ENCODE measurements around the gene PIGQ.

The PIGQ gene

GRCh38 chr16:534135-534534 is 35.6 kb upstream of the PIGQ start:
- DNase-seq (ENCODE audit: low spot score): no peak

GRCh38 chr16:534856-535445 is 34.8 kb upstream of the PIGQ start:
- no peak for DNase-seq (ENCODE audit: low spot score)

- DNase-seq (ENCODE audit: low spot score): no peak
Measured at GRCh38 chr16:535446-536405, 34.0 kb upstream of the PIGQ start.

GRCh38 chr16:536746-537145 is 33.0 kb upstream of the PIGQ start:
- no peak for DNase-seq (ENCODE audit: low spot score)

GRCh38 chr16:537415-538335 is 32.1 kb upstream of the PIGQ start:
- DNase-seq (ENCODE audit: low spot score): no peak

GRCh38 chr16:539901-540530 is 29.8 kb upstream of the PIGQ start:
- no peak for DNase-seq (ENCODE audit: low spot score)

GRCh38 chr16:540645-541340 is 29.0 kb upstream of the PIGQ start:
- no peak for DNase-seq (ENCODE audit: low spot score)

GRCh38 chr16:543301-544164 is 26.2 kb upstream of the PIGQ start:
- no peak for DNase-seq (ENCODE audit: low spot score)

GRCh38 chr16:544517-544916 is 25.3 kb upstream of the PIGQ start:
- DNase-seq (ENCODE audit: low spot score): no peak

GRCh38 chr16:546909-547770 is 22.6 kb upstream of the PIGQ start:
- peak; percentile 63 for DNase-seq (ENCODE audit: low spot score)

GRCh38 chr16:548586-548985 is 21.2 kb upstream of the PIGQ start:
- no peak for DNase-seq (ENCODE audit: low spot score)

- no peak for DNase-seq (ENCODE audit: low spot score)
Measured at GRCh38 chr16:549544-550263, 20.1 kb upstream of the PIGQ start.

GRCh38 chr16:551210-551609 is 18.6 kb upstream of the PIGQ start:
- DNase-seq (ENCODE audit: low spot score): no peak

- DNase-seq (ENCODE audit: low spot score): no peak
Measured at GRCh38 chr16:552171-552570, 17.6 kb upstream of the PIGQ start.

- no peak for DNase-seq (ENCODE audit: low spot score)
Measured at GRCh38 chr16:553601-554296, 16.0 kb upstream of the PIGQ start.

- no peak for DNase-seq (ENCODE audit: low spot score)
Measured at GRCh38 chr16:554297-554621, 15.5 kb upstream of the PIGQ start.

- no peak for DNase-seq (ENCODE audit: low spot score)
Measured at GRCh38 chr16:554640-555365, 15.0 kb upstream of the PIGQ start.

All from Ammon's horn (tissue), 1 donor.